ENCODE results near the gene CRYM. TPM values are rescaled to one million over a fixed set of nuclear protein-coding genes. Genes with fewer than 3 reads are reported as not detected.
A peak's percentile ranks its signal among the peaks of the same experiment; 100 is the strongest.

Gene CRYM
- total RNA-seq, 1 donor from 2014 or later = 9.4 TPM

DNA sequence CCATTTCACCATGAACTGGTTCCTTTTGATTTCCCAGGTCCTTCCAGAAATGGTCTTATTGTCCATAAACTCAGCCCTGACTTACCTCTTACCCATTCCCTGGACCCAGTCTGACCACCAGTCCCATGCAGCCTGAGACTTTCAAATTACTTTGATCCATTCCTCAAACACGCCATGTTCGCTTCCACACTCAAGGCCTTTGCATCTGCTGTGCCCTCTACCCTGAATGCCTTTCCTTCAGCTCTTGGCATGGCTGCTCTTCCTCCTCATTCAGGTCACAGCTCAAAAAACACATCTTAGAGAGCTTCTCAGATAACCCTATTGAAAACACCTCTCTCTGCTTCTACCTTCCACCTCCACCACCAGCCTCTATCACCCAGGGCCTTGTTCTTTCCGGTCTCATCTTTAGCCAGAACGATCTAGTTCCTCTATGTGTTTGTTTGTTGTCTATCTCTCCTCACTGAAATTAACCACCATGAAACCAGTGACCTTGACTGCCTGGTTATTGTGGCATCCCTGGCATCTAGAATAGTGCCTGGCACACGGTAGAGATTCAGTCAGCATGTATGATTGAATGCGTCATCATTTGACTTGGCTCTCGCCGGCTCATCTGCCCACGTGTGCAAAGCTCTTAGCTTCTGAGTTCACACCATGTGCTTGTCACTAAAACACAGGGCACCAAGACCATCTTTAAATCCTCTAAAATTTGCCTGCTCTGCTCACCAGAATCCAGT, 12.8 kb downstream of the CRYM start:
- H3K9me3 Mint-ChIP-seq = no peaks in the 10 kb centered on the region
- peak overlapping the region; percentile 20 for H3K27ac Mint-ChIP-seq
- TF ChIP-seq, protein P1, sequence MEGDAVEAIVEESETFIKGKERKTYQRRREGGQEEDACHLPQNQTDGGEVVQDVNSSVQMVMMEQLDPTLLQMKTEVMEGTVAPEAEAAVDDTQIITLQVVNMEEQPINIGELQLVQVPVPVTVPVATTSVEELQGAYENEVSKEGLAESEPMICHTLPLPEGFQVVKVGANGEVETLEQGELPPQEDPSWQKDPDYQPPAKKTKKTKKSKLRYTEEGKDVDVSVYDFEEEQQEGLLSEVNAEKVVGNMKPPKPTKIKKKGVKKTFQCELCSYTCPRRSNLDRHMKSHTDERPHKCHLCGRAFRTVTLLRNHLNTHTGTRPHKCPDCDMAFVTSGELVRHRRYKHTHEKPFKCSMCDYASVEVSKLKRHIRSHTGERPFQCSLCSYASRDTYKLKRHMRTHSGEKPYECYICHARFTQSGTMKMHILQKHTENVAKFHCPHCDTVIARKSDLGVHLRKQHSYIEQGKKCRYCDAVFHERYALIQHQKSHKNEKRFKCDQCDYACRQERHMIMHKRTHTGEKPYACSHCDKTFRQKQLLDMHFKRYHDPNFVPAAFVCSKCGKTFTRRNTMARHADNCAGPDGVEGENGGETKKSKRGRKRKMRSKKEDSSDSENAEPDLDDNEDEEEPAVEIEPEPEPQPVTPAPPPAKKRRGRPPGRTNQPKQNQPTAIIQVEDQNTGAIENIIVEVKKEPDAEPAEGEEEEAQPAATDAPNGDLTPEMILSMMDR (conservative IDR thresholded peaks at IDR 0.05) = no peak
- no peak for DNase-seq (ENCODE audit: extremely low spot score, unreplicated experiment)
- H3K4me3 Mint-ChIP-seq = peak overlapping the region; percentile 24
- H3K27me3 Mint-ChIP-seq = no peaks in the 10 kb centered on the region
- no peaks in the 10 kb centered on the region for H3K36me3 Mint-ChIP-seq
- peaks cover 31% of the 10 kb centered on the region for H3K4me1 Mint-ChIP-seq (ENCODE audit: unreplicated experiment)

DNA sequence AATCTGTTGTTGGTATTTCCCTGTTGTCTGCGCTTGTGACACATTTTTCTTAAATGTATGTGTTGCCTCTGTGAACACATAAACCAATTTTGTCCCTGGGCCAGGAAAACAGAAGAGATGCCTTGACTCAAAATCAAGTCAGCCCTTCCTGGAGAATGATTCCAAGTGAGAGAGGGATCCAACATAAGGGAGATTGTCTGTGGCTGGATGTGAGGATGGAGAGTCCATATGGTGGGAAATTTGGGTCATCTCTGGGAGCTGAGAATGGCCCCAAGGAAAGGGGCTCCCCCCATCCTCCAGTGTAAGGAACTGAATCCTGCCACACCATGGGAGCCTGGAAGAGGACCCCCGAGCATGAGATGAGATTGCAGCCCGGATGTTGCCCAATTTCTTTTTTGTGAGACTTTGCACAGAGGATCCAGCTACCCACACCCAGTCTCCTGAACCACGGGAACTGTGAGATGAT, 13.5 kb downstream of the CRYM start:
- Mint-ChIP-seq H3K4me3 (no peak overlapping the region), H3K27ac (peak overlapping the region; percentile 78), H3K27me3 (no peaks in the 10 kb centered on the region), H3K9me3 (no peaks in the 10 kb centered on the region), H3K4me1 (ENCODE audit: unreplicated experiment) (peaks cover 31% of the 10 kb centered on the region), H3K36me3 (no peaks in the 10 kb centered on the region)
- no peak for DNase-seq (ENCODE audit: extremely low spot score, unreplicated experiment)
- TF ChIP-seq, protein P1 (conservative IDR thresholded peaks at IDR 0.05) = no peak

DNA sequence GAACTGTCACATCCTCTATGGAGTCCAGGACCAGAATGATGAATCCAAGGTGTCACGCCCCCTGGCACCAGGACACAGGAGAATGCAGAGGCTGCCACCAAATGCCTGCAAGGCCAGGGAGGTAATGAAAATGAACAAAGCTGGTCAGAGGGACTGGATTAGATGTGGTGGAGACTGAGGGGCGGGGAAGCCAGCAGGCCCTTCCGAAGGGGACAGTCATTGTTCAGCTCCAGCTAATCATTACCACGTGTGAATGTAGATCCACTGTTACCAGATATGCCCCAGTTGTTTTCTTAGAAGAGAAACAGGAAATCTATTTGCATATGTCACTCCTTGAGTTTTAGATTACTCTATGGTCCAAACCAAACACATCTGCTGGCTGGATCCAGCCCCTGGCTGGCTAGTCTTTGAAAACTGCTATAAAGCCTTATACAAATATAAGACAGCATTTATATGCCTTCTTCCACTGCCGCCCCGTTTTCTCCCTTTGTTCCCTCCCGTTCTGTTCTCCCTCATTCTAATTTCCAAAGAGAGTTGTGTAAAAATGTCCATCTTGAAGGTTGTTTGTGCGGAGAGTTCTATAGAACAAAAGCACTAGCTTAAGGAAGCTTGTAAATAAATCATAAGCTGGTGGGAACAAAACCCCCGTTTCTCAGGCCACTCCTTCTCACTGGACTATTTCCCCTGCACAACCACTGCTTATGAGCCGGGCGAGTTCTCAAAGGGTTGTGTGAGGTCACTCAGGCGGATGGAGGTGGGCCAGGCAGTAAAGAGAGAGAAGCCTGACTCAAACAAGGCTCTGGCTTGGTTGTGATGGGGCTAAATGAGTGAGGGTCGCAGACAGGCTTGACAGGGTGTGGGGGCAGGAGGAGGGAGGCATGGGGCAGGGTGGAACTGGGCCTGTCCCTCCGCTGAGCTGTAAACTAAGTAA, 14.2 kb downstream of the CRYM start:
- H3K4me1 Mint-ChIP-seq (ENCODE audit: unreplicated experiment) = peaks cover 31% of the 10 kb centered on the region
- no peaks in the 10 kb centered on the region for H3K36me3 Mint-ChIP-seq
- H3K27me3 Mint-ChIP-seq = no peaks in the 10 kb centered on the region
- TF ChIP-seq, protein P1 (conservative IDR thresholded peaks at IDR 0.05) = no peak
- peak overlapping the region; percentile 78 for H3K27ac Mint-ChIP-seq
- H3K9me3 Mint-ChIP-seq = no peaks in the 10 kb centered on the region
- no peak for DNase-seq (ENCODE audit: extremely low spot score, unreplicated experiment)
- H3K4me3 Mint-ChIP-seq = peak overlapping the region; percentile 45

DNA sequence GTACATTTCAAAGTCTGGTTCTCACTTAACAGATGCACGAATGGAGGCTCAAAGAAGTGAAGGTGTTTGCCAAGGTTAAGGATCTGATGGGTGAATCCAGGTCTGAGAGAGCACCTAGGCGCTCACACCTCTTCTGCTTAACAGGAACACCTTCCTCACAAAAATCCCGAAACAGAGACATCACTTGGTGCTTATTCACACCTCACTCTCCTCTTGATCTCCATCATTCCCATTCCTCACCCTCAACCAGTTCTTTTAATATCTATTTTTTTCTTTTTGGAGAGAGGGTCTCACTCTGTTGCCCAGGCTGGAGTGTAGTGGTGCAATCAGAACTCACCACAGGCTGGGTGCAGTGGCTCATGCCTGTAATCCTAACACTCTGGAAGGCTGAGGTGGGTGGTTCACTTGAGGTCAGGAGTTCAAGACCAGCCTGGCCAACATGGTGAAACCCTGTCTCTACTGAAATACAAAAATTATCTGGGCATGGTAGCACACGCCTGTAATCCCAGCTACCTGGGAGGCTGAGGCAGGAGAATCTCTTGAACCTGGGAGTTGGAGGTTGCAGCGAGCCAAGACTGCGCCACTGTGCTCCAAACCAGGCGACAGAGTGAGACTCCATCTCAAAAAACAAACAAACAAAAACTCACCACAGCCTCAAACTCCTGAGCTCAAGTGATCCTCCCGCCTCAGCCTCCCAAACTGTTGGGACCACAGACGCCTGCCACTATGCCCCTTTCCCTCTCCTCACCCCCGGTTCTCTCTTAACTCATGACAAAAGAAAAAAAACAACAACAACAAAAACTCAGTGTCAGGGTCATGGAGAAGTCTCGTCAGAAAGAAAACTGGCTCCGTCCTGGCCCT, 15.1 kb downstream of the CRYM start:
- H3K4me3 Mint-ChIP-seq = peak overlapping the region; percentile 45

More for the DNA sequence above, 15.1 kb downstream of the CRYM start:
- Mint-ChIP-seq H3K4me1 (ENCODE audit: unreplicated experiment) (peaks cover 35% of the 10 kb centered on the region), H3K27me3 (no peaks in the 10 kb centered on the region), H3K27ac (peak overlapping the region; percentile 78), H3K36me3 (no peaks in the 10 kb centered on the region), H3K9me3 (no peaks in the 10 kb centered on the region)
- TF ChIP-seq, protein P1 (conservative IDR thresholded peaks at IDR 0.05) = no peak
- no peak for DNase-seq (ENCODE audit: extremely low spot score, unreplicated experiment)
